Activated CD4-positive, alpha-beta memory T cell treated with anti-CD3 and anti-CD28 coated beads for 36 hours (primary cell): ENCODE results near the gene LCE1D. TPM values are rescaled to one million over a fixed set of nuclear protein-coding genes. Genes with fewer than 3 reads are reported as not detected.

Experiments used
- CTCF ChIA-PET: fragments of 350-600 bp; sonication (Branson Sonifier 250); formaldehyde crosslinking; loops from one replicate; lab custom pipeline; 2021; ENCODE audit warnings: antibody characterized with exemption, inconsistent platforms; lab: Charles Lee
- POLR2A ChIA-PET: fragments of 350-600 bp; sonication (Branson Sonifier 250); formaldehyde crosslinking; loops from one replicate; lab custom pipeline; 2021; ENCODE audit warnings: antibody characterized with exemption; lab: Charles Lee
- DNase-seq: peaks from one replicate; pipeline ENCODE4 v3.0.0-alpha.2; 2020
- H3K27ac Mint-ChIP-seq: one replicate; pipeline ENCODE4 v1.8.0; 2021; ENCODE audit warnings: mixed read lengths
- H3K27me3 Mint-ChIP-seq: one replicate; pipeline ENCODE4 v1.8.0; 2021; ENCODE audit warnings: mixed read lengths
- H3K36me3 Mint-ChIP-seq: one replicate; pipeline ENCODE4 v1.8.0; 2021; ENCODE audit warnings: mixed read lengths
- H3K4me1 Mint-ChIP-seq: one replicate; pipeline ENCODE4 v1.8.0; 2021; ENCODE audit warnings: low read depth, mixed read lengths
- H3K4me3 Mint-ChIP-seq: one replicate; pipeline ENCODE4 v1.8.0; 2021; ENCODE audit warnings: mild to moderate bottlenecking, mixed read lengths
- H3K9me3 Mint-ChIP-seq: one replicate; pipeline ENCODE4 v1.8.0; 2021; ENCODE audit warnings: mixed read lengths
- intact Hi-C: fragments of 100-400 bp; cut with micrococcal nuclease; formaldehyde crosslinking; loops from one replicate; pipeline ENCODE4 v1.15.1; 2023
- total RNA-seq, 2 experiments: library from RNA; stranded (reverse); gene quantifications; one replicate each; pipeline ENCODE4 v1.2.3, GENCODE V29; 2021

Gene LCE1D
- total RNA-seq, 2 experiments from 2014 or later = not detected

GRCh38 chr1:152774875-152775274, 21.6 kb upstream of the LCE1D start, which contains the start of gene LCE1F:
TSS of gene LCE1F (plus strand) at chr1:152775140. CDS start at chr1:152776372, 1,232 bp downstream.
- Mint-ChIP-seq H3K36me3 (no peaks in the 10 kb centered on the region), H3K27ac (no peak within 1 kb of the TSS), H3K27me3 (peaks cover 22% of the 10 kb centered on the region), H3K4me1 (no peaks in the 10 kb centered on the region), H3K4me3 (no peak within 1 kb of the TSS), H3K9me3 (no peaks in the 10 kb centered on the region)
- ChIA-PET CTCF (no interaction called here), POLR2A (no interaction called here)
- no peak for DNase-seq
- intact Hi-C loops = no loop called here

- CTCF ChIA-PET = interaction anchor here (0.7 kb wide), 1 partner anchor 120 kb away, joined by 3 read pairs; no protein-coding TSS in a partner anchor
- POLR2A ChIA-PET = no interaction called here
- Mint-ChIP-seq H3K4me3 (no peak overlapping the region), H3K27ac (no peak overlapping the region), H3K4me1 (no peaks in the 10 kb centered on the region), H3K27me3 (peaks cover 22% of the 10 kb centered on the region), H3K9me3 (no peaks in the 10 kb centered on the region), H3K36me3 (no peaks in the 10 kb centered on the region)
- DNase-seq = no peak
- intact Hi-C loops = no loop called here
Measured at GRCh38 chr1:152776361-152776760, 20.2 kb upstream of the LCE1D start.

- H3K4me3 Mint-ChIP-seq = no peak overlapping the region
- H3K9me3 Mint-ChIP-seq = no peaks in the 10 kb centered on the region
- POLR2A ChIA-PET = no interaction called here
- CTCF ChIA-PET = interaction anchor here (0.6 to 1.0 kb wide), 2 partner anchors 13 to 310 kb away, joined by 3 to 4 read pairs; no protein-coding TSS in a partner anchor
- H3K4me1 Mint-ChIP-seq = no peaks in the 10 kb centered on the region
- H3K36me3 Mint-ChIP-seq = no peaks in the 10 kb centered on the region
- intact Hi-C loops = no loop called here
- peak; percentile 14 for DNase-seq
- H3K27me3 Mint-ChIP-seq = peaks cover 22% of the 10 kb centered on the region
- no peak overlapping the region for H3K27ac Mint-ChIP-seq
Measured at GRCh38 chr1:152777510-152778137, 18.9 kb upstream of the LCE1D start.

DNA sequence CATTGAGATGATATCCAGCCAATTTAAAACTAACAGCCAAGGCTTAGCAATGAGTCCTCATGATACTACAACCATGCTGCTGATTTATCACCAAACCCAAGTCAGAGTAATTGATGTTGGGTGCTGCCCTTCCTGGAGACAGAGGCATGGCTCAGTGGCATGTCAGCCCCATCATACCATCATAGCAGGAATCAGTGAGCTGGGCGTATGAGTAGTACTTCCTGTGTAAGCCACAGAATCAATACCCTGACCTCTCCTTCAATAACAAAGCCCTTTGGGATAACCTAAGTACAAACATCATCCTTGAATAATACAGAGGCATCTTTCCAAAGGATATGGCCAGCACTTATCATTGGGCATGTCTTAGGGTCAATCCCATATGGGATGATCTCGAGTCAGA, 13.4 kb upstream of the LCE1D start:
- no peak overlapping the region for H3K4me3 Mint-ChIP-seq
- intact Hi-C loops = no loop called here
- no peaks in the 10 kb centered on the region for H3K36me3 Mint-ChIP-seq
- no peak overlapping the region for H3K27ac Mint-ChIP-seq
- no peak for DNase-seq
- no peaks in the 10 kb centered on the region for H3K9me3 Mint-ChIP-seq
- ChIA-PET POLR2A (no interaction called here), CTCF (no interaction called here)
- peaks cover 36% of the 10 kb centered on the region for H3K27me3 Mint-ChIP-seq
- no peaks in the 10 kb centered on the region for H3K4me1 Mint-ChIP-seq

GRCh38 chr1:152786077-152786476, 10.4 kb upstream of the LCE1D start, which contains the start of gene LCE1E:
TSS of gene LCE1E (plus strand) at chr1:152786257. CDS start at chr1:152787300, 1,043 bp downstream.
- CTCF ChIA-PET = no interaction called here
- POLR2A ChIA-PET = no interaction called here

GRCh38 chr1:152795686-152796085, 835 bp upstream of the LCE1D start:
- no peaks in the 10 kb centered on the region for H3K4me1 Mint-ChIP-seq
- intact Hi-C loops = no loop called here
- no peak overlapping the region for H3K27ac Mint-ChIP-seq
- H3K36me3 Mint-ChIP-seq = no peaks in the 10 kb centered on the region
- H3K9me3 Mint-ChIP-seq = no peaks in the 10 kb centered on the region
- peaks cover 14% of the 10 kb centered on the region for H3K27me3 Mint-ChIP-seq
- DNase-seq = no peak
- POLR2A ChIA-PET = no interaction called here
- CTCF ChIA-PET = no interaction called here
- H3K4me3 Mint-ChIP-seq = no peak overlapping the region

More at GRCh38 chr1:152786077-152786476, 10.4 kb upstream of the LCE1D start, which contains the start of gene LCE1E:
- no peak within 1 kb of the TSS for H3K27ac Mint-ChIP-seq
- H3K9me3 Mint-ChIP-seq = no peaks in the 10 kb centered on the region
- H3K4me3 Mint-ChIP-seq = no peak within 1 kb of the TSS
- no peaks in the 10 kb centered on the region for H3K36me3 Mint-ChIP-seq
- no peaks in the 10 kb centered on the region for H3K4me1 Mint-ChIP-seq
- intact Hi-C loops = no loop called here
- no peak for DNase-seq
- peaks cover 42% of the 10 kb centered on the region for H3K27me3 Mint-ChIP-seq

GRCh38 chr1:152801333-152801732, 4.8 kb downstream of the LCE1D start:
- no peaks in the 10 kb centered on the region for H3K36me3 Mint-ChIP-seq
- H3K9me3 Mint-ChIP-seq = no peaks in the 10 kb centered on the region
- no peak overlapping the region for H3K4me3 Mint-ChIP-seq
- POLR2A ChIA-PET = no interaction called here
- H3K4me1 Mint-ChIP-seq = no peaks in the 10 kb centered on the region
- no peak overlapping the region for H3K27ac Mint-ChIP-seq
- intact Hi-C loops = no loop called here
- peaks cover 34% of the 10 kb centered on the region for H3K27me3 Mint-ChIP-seq
- DNase-seq = no peak
- CTCF ChIA-PET = no interaction called here

GRCh38 chr1:152806576-152806975, 10.1 kb downstream of the LCE1D start, which contains the start of gene LCE1C:
TSS of gene LCE1C (minus strand) at chr1:152806651. CDS start at chr1:152805478, 1,173 bp downstream.
- Mint-ChIP-seq H3K27ac (no peak within 1 kb of the TSS), H3K4me1 (no peaks in the 10 kb centered on the region), H3K27me3 (peaks cover 24% of the 10 kb centered on the region), H3K36me3 (no peaks in the 10 kb centered on the region), H3K9me3 (no peaks in the 10 kb centered on the region), H3K4me3 (no peak within 1 kb of the TSS)
- DNase-seq = no peak
- intact Hi-C loops = no loop called here
- CTCF ChIA-PET = no interaction called here
- POLR2A ChIA-PET = no interaction called here

DNA sequence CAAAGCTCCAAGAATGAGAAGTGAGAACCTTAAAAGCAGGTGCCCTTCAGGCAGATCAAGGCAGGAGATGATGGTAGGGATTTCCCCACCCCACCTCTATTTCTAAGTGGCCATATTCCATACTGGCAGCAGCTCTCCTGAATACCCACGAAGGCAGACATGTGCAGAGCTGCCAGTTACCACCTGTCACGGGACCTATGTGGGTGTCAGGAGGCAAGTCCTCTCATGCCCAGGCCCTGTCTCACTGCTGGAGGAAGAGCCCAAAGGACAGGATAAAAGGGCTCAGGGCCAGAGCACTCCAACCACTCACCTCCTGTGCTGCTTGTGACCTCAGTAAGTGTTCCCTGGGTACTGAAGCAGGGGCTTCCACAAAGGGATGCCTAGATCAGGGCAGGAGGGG, 14.5 kb downstream of the LCE1D start:
- intact Hi-C loops = no loop called here
- H3K27me3 Mint-ChIP-seq = peaks cover 7% of the 10 kb centered on the region
- H3K4me1 Mint-ChIP-seq = no peaks in the 10 kb centered on the region
- DNase-seq = no peak
- ChIA-PET POLR2A (no interaction called here), CTCF (no interaction called here)
- H3K4me3 Mint-ChIP-seq = no peak overlapping the region
- H3K36me3 Mint-ChIP-seq = no peaks in the 10 kb centered on the region
- H3K27ac Mint-ChIP-seq = no peak overlapping the region
- H3K9me3 Mint-ChIP-seq = no peaks in the 10 kb centered on the region

- Mint-ChIP-seq H3K4me1 (no peaks in the 10 kb centered on the region), H3K4me3 (no peak within 1 kb of the TSS), H3K27me3 (peaks cover 7% of the 10 kb centered on the region), H3K36me3 (no peaks in the 10 kb centered on the region), H3K27ac (no peak within 1 kb of the TSS), H3K9me3 (no peaks in the 10 kb centered on the region)
- ChIA-PET POLR2A (no interaction called here), CTCF (no interaction called here)
- DNase-seq = no peak
- intact Hi-C loops = no loop called here
Measured at GRCh38 chr1:152811671-152812070, 15.2 kb downstream of the LCE1D start, which contains the start of gene LCE1B. TSS of gene LCE1B (plus strand) at chr1:152811971. CDS start at chr1:152812447, 476 bp downstream.

DNA sequence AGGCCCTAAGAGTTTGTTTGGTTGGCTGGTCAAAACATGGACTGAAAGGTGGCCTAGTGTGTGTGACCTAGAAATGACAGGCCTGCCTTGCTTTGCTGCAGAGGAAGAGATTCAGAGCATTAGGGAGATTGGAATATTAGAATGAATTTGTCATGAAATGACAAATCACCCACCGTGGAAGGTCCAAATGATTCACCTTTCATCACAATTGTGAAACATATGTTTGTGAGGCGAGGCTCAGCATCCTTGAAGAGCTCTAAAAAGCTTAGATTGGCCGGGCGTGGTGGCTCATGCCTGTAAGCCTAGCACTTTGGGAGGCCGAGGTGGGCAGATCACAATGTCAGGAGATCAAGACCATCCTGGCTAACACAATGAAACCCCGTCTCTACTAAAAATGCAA, 20.8 kb downstream of the LCE1D start:
- POLR2A ChIA-PET = no interaction called here
- Mint-ChIP-seq H3K4me1 (no peaks in the 10 kb centered on the region), H3K27ac (no peak overlapping the region), H3K4me3 (no peak overlapping the region), H3K9me3 (no peaks in the 10 kb centered on the region), H3K36me3 (no peaks in the 10 kb centered on the region), H3K27me3 (no peaks in the 10 kb centered on the region)
- intact Hi-C loops = no loop called here
- no peak for DNase-seq
- CTCF ChIA-PET = no interaction called here

DNA sequence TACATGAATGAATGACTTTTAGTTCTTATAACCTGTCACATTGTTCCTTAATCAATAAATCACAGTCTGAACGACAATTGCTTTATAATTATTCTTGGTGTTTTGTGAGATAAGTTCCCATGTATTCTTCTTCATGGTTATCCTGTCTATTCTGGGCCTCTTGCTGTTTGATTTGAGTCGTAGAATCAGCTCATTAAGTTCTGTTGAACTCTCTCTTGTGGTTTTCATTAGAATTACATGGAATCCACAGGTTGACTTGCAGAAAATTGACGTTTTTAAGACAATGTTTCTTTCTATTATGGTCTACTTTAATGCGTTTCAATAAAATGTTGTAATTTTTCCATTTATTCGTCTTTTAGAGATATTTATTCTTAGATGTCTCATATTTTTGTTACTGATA, 26.8 kb downstream of the LCE1D start:
- no peak overlapping the region for H3K4me3 Mint-ChIP-seq
- ChIA-PET CTCF (no interaction called here), POLR2A (no interaction called here)
- no peak for DNase-seq
- H3K27ac Mint-ChIP-seq = no peak overlapping the region
- intact Hi-C loops = no loop called here
- H3K36me3 Mint-ChIP-seq = no peaks in the 10 kb centered on the region
- H3K4me1 Mint-ChIP-seq = no peaks in the 10 kb centered on the region
- peaks cover 14% of the 10 kb centered on the region for H3K27me3 Mint-ChIP-seq
- H3K9me3 Mint-ChIP-seq = no peaks in the 10 kb centered on the region

DNA sequence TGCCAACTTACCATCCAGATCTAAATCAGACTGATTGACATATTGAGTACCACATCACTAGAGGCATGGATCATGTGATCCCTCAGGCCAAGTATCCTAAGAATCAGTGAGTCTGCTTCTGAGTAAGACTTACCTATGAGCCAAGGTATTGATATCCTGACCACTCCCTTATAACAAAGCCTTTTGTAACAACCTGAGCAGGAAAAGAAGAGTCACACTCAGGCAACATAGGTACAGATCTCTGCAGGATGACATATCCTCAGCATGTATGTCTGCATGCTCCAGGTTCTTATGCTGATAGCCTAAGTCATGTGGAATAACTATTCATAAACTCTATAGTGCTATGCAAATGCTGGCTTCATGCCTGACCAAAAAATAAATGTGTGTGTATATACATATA, 28.4 kb downstream of the LCE1D start:
- Mint-ChIP-seq H3K27me3 (peaks cover 23% of the 10 kb centered on the region), H3K4me3 (no peak overlapping the region), H3K9me3 (no peaks in the 10 kb centered on the region), H3K27ac (no peak overlapping the region), H3K36me3 (no peaks in the 10 kb centered on the region), H3K4me1 (no peaks in the 10 kb centered on the region)
- no peak for DNase-seq
- intact Hi-C loops = no loop called here
- ChIA-PET POLR2A (no interaction called here), CTCF (no interaction called here)
